Stimulated activated CD8-positive, alpha-beta memory T cell treated with anti-CD3 and anti-CD28 coated beads, Interleukin-15, amount 100 ng/mL, for 1 hour (primary cell): ENCODE results near the gene CYP26B1.

Source experiments
- DNase-seq: peaks from one replicate; pipeline ENCODE4 v3.0.0-alpha.2; 2020; ENCODE audit warnings: low read depth

Gene CYP26B1

DNA sequence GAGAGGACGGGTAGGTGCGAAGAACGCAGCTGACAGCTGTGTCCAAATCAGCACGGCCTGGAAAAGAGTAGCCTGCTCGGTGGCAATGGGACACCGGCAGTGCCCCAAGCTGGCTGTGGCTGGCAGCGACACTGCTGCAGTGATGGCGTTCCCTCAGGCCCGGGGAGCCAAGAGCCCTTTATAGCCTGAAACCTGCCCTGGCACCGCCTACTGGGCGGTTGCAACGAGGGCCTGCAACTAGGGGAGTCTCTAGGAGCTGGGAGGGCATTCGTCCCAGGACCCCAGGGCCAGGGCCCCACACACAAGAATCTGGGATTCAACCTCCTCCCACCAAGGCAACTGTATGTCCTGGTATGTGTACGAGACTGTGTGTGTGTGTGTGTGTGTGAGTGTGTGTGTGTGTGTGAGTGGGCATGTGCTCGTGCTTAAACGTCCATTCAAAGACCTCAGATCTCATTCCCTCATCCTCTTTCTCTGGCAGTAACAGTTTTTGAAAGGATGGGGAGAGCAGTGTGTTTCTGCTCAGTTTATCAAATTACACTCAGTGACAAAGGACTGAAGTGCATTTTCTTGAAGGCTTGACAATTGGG, 6.8 kb upstream of the CYP26B1 start:
- DNase-seq, result no peak

DNA sequence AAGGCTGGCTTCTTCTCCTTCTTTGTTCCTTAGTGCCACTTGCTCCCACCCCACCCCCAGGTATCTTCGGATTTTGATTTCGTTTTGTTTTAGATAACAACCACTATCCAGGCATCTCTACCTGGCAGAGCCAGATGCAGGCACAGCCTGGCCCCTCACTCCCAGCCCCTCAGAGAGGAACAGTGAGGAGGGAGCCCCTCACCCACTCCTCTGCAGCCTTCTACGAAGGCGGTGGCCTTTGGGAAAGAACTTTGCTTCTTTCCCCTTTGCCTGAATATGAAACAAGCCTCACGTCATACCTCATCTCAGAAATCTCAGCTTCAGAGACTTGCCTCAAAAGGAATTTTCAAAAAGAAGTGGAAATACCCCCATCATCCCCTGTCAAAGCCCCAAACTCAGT, 6.3 kb upstream of the CYP26B1 start:
- no peak for DNase-seq

DNA sequence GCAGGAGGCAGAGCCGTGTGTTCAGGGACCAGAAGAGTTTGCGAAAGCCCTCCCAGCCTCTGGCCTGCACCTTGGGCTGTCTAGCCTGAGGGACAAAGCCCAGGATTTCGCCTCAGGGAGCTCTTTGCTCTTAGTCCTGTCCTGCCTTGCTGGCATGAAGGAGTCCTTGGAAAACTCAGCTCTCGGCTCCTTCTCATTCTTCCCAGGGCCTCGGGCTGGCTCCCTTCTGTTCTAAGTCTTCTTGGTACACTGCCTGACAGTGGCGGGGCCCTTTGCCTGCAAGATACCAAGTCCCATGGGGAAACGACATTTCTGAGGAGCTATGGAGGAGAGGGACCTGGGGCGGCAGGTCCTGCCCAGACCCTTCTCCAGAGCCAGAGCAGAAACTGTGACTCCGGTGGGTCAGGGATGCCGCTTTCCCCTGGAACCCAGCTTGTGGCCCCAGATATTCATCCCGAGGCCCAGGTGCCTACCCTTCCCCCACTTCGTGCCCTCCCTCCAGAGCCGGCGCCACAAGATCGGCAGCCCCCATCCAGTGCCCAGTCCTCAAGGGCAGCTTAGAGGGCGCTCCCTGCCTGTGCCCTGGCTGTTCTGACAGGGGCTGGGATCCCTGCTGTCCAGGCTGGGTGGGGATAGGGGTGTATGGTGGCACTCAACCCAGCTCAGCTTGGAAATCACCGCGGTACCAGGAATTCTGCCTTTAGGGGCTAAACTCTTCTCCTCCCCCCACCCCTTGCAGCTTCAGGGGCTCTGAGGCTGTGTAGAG, 5.5 kb upstream of the CYP26B1 start:
- DNase-seq, result no peak

DNA sequence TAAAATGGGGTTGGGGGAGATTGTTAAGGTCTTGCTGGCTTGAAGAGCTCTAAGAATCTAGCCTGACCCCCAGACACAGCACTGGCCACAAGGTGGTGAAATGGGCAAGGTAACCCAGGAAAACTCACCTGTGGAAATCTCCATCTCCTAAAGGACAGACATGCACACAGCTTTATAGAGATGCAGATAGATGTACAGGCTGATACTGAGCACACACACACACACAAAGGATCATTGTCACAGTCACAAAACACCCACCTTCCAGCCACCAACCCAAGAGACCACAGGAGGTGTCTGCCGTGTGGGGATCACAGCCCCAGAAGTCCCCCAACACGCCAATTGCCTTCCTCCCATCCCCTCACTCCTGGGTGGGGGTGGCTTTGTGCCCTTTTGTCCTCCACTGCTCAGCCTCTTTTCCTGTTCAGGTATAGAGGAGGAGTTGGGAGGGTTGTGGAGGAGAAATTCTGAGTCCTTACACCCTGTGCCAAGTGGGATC, 3.2 kb upstream of the CYP26B1 start:
- DNase-seq, result no peak

DNA sequence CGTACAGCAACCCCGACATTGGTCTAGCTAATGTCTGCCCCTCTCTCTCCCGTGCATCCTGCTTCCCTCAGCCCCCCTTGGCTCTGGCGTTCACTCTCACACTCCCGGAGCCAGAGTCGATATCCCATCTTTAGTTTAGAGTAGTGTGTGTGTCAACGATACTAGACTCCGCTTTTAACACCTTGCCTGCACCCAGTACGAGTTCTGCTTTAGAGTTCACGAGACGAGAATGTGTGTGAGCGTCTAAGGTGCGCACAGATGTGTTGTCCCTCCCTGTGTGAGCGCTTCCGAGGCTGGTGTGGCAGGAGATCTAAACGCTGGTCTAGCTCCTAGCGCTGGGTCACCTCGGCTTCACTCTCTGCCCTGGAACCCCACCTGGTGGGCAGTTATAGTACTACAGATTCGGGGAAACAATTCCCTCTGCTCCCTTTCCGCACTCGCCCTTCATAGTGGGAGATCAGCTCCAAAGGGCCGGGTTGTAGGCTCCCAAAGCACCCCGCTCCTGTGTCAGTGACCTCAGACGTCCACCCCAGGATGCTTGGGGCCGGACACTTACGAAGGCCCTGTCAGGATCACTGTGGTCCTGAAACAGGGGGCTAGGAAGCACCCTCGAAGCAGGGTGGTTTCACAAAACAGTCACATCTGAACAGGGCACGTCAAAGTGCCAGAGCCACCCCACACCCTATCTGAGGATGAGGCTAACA, 2.6 kb upstream of the CYP26B1 start:
- DNase-seq, result peak; percentile 37

DNA sequence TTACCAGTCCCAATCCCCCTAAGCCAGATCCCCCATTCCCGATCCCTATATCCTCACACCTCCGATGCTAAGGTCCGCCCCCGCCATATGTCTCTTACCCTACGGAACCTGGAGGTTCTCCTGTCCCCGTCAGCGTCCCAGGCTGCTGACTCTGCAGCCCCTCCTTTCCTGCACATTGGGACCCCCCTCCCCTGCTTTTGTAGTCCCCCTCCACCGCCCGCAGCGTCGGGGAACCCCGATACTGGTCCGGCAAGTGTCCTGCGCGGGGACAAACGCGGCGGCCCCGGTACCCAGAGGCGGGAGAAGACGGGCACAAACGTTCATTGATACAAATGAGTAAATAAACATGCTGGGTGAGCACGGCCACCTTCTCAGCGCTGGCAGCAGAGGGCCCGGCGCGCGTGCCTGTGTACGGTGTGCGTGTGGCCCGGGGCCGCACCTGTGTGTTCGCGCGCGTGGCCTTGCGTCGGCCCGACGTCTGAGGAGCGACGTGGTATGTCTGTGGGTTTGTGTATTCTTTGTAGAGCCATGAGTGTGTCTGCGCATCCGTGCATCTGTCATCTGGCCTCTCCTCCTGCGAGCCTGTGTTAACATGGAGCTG, 2.0 kb upstream of the CYP26B1 start:
- DNase-seq, result no peak

DNA sequence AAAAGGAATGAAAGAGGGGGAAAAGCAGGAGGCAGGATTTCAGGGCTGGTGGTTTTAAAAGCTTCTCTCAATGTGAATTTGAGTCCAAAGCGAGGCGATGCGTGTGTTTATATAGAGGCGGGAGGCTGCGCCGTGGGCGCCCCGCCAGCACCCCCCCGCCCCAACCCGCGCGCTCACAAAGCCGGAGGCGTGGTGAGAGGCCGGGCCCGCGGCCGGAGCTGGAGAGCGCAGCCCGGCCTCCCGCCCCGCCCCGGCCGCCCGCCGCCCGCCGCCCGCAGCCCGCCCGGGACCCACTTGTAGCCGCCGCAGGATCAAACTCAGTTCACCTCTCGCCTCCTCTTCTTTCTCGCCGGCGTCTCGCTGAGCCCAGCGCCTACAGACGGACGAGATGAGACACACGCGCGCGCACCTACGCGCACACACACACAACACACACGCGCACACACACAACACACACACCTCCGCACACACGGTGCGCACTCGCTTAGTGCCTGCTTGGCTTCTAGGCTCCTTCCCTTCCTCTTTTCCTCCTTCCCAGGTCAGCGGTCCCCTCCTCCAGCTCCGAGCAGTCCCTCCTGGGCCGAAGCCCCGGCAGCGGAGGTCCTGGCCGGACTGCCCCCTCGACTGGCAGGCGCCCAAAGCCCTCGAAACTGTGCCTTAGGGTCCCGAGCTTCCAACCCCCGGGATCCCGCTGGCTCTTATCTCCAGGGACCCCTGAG, 1.3 kb upstream of the CYP26B1 start:
- no peak for DNase-seq

DNA sequence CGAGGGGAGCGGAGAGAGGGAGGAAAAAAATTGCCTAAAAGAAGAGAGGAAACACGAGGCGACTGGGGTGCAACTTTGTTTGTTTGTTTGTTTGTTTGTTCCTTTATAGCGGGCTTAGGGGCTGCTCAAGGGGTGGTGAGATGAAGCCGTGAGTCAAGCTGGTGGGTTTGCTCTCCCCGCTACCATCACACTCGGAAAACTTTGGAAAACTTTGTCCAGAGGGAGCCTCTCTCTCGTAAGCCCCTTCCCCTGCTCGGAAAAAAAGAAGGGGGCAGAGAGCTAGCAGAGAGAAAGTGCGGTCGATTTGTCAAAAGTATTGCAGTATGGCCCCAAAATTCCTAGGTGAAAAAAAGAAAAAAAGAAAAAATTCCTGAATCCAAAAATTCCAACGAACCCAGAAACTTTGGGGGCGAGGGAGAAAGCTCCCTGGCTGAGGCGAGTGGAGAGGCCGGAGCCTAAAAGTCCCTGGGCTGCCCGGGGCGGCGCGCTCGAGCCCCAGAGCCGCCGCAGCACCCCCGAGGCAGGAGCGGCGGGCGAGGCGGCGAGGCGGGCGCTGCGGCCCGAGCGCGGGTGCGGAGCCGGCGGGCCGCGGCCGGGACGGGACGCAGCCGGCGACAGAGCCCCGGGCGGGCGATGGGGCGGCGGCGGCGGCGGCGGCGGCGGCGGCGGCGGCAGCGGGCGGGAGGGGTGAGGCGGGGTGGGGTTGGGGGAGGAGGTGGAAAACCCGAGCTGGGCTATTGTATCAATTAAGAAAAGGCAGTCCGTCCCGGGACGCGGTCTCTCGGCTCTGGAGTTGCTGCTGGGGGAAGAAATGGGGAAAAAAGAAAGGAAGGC, 558 bp upstream of the CYP26B1 start:
- no peak for DNase-seq

DNA sequence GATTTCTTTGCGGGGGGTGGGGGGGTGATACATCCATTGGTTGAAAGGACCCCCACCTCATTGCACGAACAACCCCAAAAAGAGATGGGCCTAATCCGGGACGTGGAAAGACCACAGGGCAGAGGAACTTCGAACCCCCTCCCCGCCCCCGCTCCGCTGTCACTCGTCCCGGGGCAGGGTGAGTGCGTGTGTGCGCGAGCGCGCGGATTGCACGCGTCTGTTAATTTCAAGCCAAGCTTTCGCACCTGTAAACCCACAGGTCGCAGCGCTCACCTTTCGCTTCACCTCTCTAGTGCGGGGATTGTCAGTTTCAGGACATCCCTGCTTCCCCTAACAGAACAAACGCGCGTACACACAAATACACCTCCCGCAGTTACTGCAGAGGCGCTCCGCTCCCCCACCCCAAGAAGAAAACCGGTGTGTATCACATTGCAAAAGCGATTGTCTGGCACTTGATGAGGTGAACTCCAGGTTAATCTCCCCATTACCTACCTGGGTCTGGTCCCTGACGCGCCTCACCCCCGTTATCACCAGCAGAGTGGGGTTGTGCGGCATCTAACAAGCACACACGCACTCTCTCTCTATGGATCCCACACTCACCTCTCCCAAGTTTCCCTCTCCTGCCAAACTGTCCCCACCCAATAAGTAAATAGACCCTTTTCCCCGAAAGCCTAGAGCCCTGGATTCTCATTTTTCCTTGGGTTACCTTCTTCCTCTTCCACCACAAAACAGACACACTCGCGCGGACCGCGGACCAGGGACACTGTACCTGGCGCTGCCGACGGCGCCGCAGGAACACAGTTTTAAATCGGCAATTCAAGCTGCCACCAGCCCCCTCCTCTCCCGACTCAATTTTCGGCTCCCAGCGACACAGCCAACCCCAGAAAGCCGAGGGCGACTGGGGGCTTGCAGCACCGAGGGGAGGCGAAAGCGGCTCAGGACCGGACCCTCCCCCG, 1.0 kb downstream of the CYP26B1 start:
- DNase-seq, result no peak

GRCh38 chr2:72145658-72146329, 1.9 kb downstream of the CYP26B1 start:
- no peak for DNase-seq

DNA sequence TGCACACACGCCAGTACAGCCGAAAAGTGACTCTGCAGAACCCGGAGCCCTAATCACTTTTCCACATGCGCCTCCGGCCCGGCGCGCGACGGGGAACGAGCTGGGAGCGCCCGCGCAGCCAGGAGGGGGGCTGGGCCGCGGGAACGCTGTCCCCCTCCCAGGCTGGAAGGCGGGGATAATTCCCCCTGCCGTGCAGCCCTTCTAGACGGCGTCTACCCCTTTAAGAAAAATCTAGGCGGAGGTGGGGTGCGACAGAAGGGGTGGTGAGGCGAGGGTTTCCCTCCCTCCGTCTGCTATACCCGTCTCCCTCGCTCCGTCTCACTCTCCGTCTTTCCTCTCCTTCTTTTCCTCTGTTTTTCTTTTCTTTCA, 2.4 kb downstream of the CYP26B1 start:
- DNase-seq, result no peak

- DNase-seq, result no peak
These were observed 2.9 kb downstream of the CYP26B1 start for GRCh38 chr2:72144632-72145288.

GRCh38 chr2:72144274-72144631, 3.4 kb downstream of the CYP26B1 start:
- no peak for DNase-seq

GRCh38 chr2:72143441-72144273, 4.0 kb downstream of the CYP26B1 start:
- DNase-seq, result no peak

- DNase-seq, result no peak
These were observed 4.9 kb downstream of the CYP26B1 start for GRCh38 chr2:72142570-72143440.

- no peak for DNase-seq
These were observed 5.7 kb downstream of the CYP26B1 start for GRCh38 chr2:72141881-72142451.
